Gastrocnemius medialis (tissue), 4 donors: ENCODE data around the gene PKD2L1.
"Not testable (repeated sequence)": the region's sequence is repeated elsewhere in the genome, so short reads cannot be mapped to it uniquely, and the experiment has no call there.

Experiments
- CTCF ChIP-seq, 5 experiments: fragments of 450-650 bp in 3 of 5; fragments of 200-600 bp in 2 of 5; sonication (generic) in 2 of 5; IDR thresholded peaks in 4 of 5; conservative IDR thresholded peaks in 1 of 5; 1 replicate in 4 of 5; 2 replicates in 1 of 5; pipeline ENCODE4 v1.5.1; 2016 to 2019; ENCODE audit warnings: antibody characterized with exemption in 5 of 5, mild to moderate bottlenecking in 3 of 5, moderate library complexity in 3 of 5
- POLR2A ChIP-seq, 2 donors: fragments of 450-650 bp; IDR thresholded peaks; one replicate each; pipeline ENCODE4 v1.6.1; 2017; ENCODE audit warnings: antibody characterized with exemption in 2 of 2, mild to moderate bottlenecking in 2 of 2, moderate library complexity in 2 of 2

- TF ChIP-seq CTCF (IDR thresholded peaks at IDR 0.05 in 4 of 5, conservative IDR thresholded peaks at IDR 0.05 in 1 of 5); POLR2A (IDR thresholded peaks at IDR 0.05): not testable (repeated sequence)
Measured at GRCh38 chr10:100276971-100277370, 53.1 kb downstream of the PKD2L1 start.
